ENCODE results near the gene CEP43.

The CEP43 gene

GRCh38 chr6:167015302-167015701 lies 16.1 kb downstream of the CEP43 start:
- DNase-seq, result no peak

DNA sequence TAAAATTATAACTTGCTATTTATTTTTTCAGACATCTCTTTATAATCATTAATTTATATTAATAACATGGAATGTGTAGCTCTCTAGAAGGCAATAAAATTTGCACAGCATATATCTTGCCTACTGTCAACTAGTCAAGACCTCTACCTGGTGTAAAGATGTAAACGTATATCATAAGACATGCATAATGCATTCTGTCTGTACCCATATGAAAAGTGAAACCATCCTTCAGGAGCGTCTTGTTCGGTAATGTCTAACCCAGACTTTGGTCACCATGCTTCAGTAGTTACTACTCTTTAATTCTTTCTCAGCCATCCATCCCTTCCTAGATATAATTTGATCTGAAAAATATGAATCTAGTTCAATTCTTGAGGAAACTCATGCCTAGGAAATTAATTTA lies 21.0 kb downstream of the CEP43 start:
- DNase-seq, result no peak

DNA sequence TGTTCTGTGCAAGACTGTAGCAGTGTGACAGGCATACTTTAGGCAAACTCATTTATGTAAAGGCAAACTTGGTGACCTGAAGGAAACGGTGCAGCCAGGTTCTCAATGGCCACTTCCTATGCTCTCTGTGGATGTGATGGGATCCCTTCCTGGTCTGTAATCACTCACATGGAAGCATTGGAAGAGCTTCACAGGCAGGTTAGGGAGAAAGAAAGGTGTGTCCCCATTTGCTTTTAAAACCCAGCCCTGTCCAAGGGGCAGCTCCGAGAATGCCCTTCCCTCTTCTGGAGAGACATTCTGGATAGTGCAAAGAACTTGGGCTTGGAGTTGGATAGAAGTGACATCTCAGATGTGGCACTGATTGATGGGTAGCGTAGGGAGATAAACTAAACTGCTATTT lies 28.1 kb downstream of the CEP43 start:
- DNase-seq, result no peak

GRCh38 chr6:167027772-167028171 lies 28.6 kb downstream of the CEP43 start:
- DNase-seq, result no peak

- DNase-seq, result no peak
Measured at GRCh38 chr6:167030222-167031072, 31.2 kb downstream of the CEP43 start.

GRCh38 chr6:167031082-167031709 lies 32.0 kb downstream of the CEP43 start:
- DNase-seq, result no peak

- DNase-seq, result no peak
Measured at GRCh38 chr6:167034056-167034455, 34.9 kb downstream of the CEP43 start.

GRCh38 chr6:167037762-167038161 lies 38.6 kb downstream of the CEP43 start:
- DNase-seq, result no peak

GRCh38 chr6:167044696-167045095 lies 45.5 kb downstream of the CEP43 start:
- no peak for DNase-seq

DNA sequence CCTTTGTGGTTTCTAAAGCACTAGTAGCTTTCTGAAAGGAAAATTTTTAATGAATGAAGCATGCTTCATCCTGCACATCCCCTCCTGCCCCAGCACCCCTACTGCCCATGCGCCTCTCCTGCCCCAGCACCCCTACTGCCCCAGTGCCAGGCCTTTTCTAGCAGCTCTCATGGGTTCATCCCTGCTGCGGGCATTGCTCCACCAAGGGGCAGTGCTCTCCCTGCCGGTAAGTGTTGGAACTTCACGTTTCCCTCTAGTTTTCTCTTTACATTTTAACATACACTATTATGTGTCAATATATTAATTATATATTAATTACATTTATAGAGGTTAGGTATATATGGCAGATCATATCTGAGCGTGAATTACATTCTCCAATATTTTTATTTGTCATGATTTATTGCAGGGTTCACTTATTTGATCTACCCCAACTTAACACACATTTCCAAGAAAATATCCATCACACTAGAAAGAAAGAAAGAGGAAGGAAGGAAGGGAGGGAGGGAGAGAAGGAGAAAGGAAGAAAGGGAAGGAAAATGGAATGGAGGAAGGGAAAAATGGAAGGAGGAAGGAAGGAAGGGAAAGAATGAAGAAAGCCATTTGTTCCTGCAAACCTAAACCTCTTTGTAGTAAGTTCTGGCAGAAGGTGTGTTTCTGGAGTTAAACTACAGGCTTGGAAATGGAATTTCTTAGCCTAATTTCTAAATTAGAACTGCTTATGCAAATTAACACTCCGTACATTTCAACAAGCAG lies 46.8 kb downstream of the CEP43 start:
- DNase-seq, result no peak

GRCh38 chr6:167046861-167047495 lies 47.8 kb downstream of the CEP43 start:
- no peak for DNase-seq

DNA sequence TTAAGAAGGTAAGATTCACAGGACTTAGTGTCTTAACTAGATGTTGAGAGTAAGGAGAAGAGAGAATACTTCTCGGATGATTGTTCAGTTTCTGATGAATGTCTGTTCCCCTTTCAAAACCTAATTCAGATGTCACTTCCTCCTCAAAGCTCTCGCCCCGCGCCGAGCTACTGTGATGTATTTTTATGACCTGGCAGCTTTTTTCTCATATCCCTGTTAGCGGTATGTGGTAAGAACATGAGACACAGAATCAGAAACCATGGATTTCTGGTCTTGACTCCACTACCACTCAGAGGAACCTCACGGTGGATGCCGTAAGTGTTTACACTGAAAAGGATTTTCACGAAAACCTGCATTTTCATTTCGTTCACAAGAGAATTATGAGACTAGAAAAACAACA lies 48.4 kb downstream of the CEP43 start:
- DNase-seq, result peak; percentile 76
